WI38 (cell line): Measurements from ENCODE around the gene RAB1A.

Experiments
- H3K4me3 ChIP-seq: 2 replicates; pipeline ENCODE4 v1.5.1; 2011; ENCODE audit warnings: low read depth, mild to moderate bottlenecking, control low read depth, low read length
- CTCF ChIP-seq: IDR thresholded peaks from 2 replicates; pipeline ENCODE4 v1.5.1; 2012; ENCODE audit warnings: low read depth, mild to moderate bottlenecking, control low read depth, low read length

RAB1A gene

GRCh38 chr2:65050931-65051330 is 79.0 kb downstream of the RAB1A start:
- H3K4me3 ChIP-seq = no peak overlapping the region
- no peak for TF ChIP-seq CTCF

GRCh38 chr2:65049010-65049639 is 80.8 kb downstream of the RAB1A start:
- no peak for TF ChIP-seq CTCF
- no peak overlapping the region for H3K4me3 ChIP-seq

GRCh38 chr2:65046633-65047407 is 83.1 kb downstream of the RAB1A start:
- H3K4me3 ChIP-seq = no peak overlapping the region
- no peak for TF ChIP-seq CTCF

- TF ChIP-seq CTCF = no peak
- no peak overlapping the region for H3K4me3 ChIP-seq
Measured at GRCh38 chr2:65045651-65046050, 84.3 kb downstream of the RAB1A start.

- no peak for TF ChIP-seq CTCF
- no peak overlapping the region for H3K4me3 ChIP-seq
Measured at GRCh38 chr2:65044097-65044735, 85.7 kb downstream of the RAB1A start.

GRCh38 chr2:65043001-65043400 is 86.9 kb downstream of the RAB1A start:
- no peak overlapping the region for H3K4me3 ChIP-seq

More at GRCh38 chr2:65043001-65043400, 86.9 kb downstream of the RAB1A start:
- TF ChIP-seq CTCF = no peak
